ENCODE measurements around the gene ATP5PD. TPM values are rescaled to one million over a fixed set of nuclear protein-coding genes. Genes with fewer than 3 reads are reported as not detected.

The ATP5PD gene
- total and polyA plus RNA-seq, 8 donors: 199 to 237 (median 212) TPM

DNA sequence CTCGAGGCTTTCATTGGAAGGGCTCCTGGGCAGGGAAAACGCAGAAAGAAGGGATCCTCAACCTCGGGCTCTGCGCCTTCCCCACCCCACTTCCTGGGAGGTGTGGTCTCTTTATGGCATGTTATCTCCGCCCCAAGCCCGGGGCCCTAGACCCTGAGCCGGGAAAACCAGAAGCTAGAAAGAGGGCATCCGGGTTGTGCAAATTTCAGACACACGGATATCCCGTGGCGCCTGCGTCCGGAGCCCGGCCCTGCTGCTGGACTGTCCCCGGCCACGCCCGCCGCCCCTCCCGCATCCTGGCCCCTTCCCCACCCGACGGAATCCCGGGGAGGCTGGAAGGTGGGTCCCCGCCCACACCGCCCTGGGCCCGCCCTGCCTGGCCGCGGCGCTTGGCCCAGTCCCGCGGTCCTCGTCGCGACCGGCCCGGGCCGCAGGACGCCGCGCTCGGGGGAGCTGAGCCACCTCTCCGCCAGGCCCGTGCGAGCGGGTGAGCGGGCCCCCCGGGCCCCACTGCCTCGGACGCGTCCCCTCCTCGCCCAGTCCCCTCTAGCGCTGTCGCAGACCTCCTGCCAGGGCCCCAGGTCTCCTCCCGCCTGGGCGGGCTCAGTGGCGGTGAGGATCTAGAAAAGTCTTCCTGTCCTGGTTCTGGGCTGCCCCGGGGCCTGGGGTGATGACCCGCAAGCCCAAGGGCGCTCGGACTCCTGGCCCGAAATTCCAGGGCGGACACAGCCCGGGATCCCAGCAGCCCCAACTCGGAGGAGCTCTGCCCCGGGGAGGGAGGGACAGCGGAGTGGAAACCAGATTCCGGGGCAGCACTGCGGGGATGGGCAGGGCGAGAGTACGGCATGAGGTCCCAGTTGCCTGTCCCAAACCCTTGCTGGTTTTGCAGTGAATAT lies 41.0 kb upstream of the ATP5PD start, which contains the start of gene SLC16A5:
TSS of gene SLC16A5 (plus strand) at position 397 of the 896 bp plus-strand sequence. CDS start 5,683 bp downstream, outside the sequence.
- DNase-seq (peak; percentile 75 to 100 (median 94)), ATAC-seq (peak; percentile 90)
- H3K4me3 ChIP-seq: peak within 1 kb of the TSS; percentile 62 to 71
- H3K36me3 ChIP-seq: no peaks in the 10 kb centered on the region
- peaks cover 29 to 80% of the 10 kb centered on the region in 2 donors for H3K4me1 ChIP-seq
- H3K27me3 ChIP-seq: no peaks in the 10 kb centered on the region
- no peak for TF ChIP-seq CTCF (IDR thresholded peaks at IDR 0.05)
- no peaks in the 10 kb centered on the region for H3K9me3 ChIP-seq
- H3K27ac ChIP-seq: peak within 1 kb of the TSS; percentile 96 to 98
- intact Hi-C loops (cut with DNase I): no loop called here

- Histone ChIP-seq H3K4me1 (peaks cover 29 to 74% of the 10 kb centered on the region in 2 donors), H3K27me3 (no peaks in the 10 kb centered on the region), H3K36me3 (no peaks in the 10 kb centered on the region), H3K9me3 (no peaks in the 10 kb centered on the region), H3K4me3 (peak overlapping the region; percentile 62 to 71), H3K27ac (peak overlapping the region; percentile 96 to 98)
- intact Hi-C loops (cut with DNase I): no loop called here
- DNase-seq (no peak), ATAC-seq (peak; percentile 1)
- no peak for TF ChIP-seq CTCF (IDR thresholded peaks at IDR 0.05)
Observed at GRCh38 chr17:75087182-75087557, 40.4 kb upstream of the ATP5PD start.

- intact Hi-C loops (cut with DNase I): no loop called here
Observed at GRCh38 chr17:75086496-75087181, 39.9 kb upstream of the ATP5PD start.

GRCh38 chr17:75084039-75084660 lies 37.4 kb upstream of the ATP5PD start:
- no peak for DNase-seq
- H3K4me1 ChIP-seq: peaks cover 14 to 67% of the 10 kb centered on the region in 2 donors

More at GRCh38 chr17:75086496-75087181, 39.9 kb upstream of the ATP5PD start:
- H3K9me3 ChIP-seq: no peaks in the 10 kb centered on the region
- no peaks in the 10 kb centered on the region for H3K36me3 ChIP-seq
- H3K4me3 ChIP-seq: peak overlapping the region in 1 of 2 donors; percentile 71
- no peak for TF ChIP-seq CTCF (IDR thresholded peaks at IDR 0.05)
- ATAC-seq: peak; percentile 7
- H3K27me3 ChIP-seq: no peaks in the 10 kb centered on the region
- peak overlapping the region; percentile 96 to 98 for H3K27ac ChIP-seq
- H3K4me1 ChIP-seq: peaks cover 27 to 69% of the 10 kb centered on the region in 2 donors
- DNase-seq: no peak

More at GRCh38 chr17:75084039-75084660, 37.4 kb upstream of the ATP5PD start:
- ATAC-seq: no peak
- Histone ChIP-seq H3K9me3 (no peaks in the 10 kb centered on the region), H3K4me3 (no peak overlapping the region), H3K27ac (no peak overlapping the region), H3K27me3 (no peaks in the 10 kb centered on the region), H3K36me3 (no peaks in the 10 kb centered on the region)
- TF ChIP-seq CTCF (IDR thresholded peaks at IDR 0.05): no peak
- intact Hi-C loops (cut with DNase I): no loop called here

Measured in left lung (tissue), 10 donors.